M059J (cell line): Measurements from ENCODE around the gene MAPK6. TPM values are rescaled to one million over a fixed set of nuclear protein-coding genes. Genes with fewer than 3 reads are reported as not detected.

Source experiments
- DNase-seq: peaks from one replicate; pipeline ENCODE4 v3.0.0-alpha.2; 2012; ENCODE audit warnings: low read depth
- total RNA-seq: library from RNA; depleted of rRNA; stranded (reverse); fragments of >200 nt; shearing (Covaris generic); gene quantifications from 2 replicates; pipeline ENCODE4 v1.2.3, GENCODE V29; 2014; rRNA removed

The MAPK6 gene
- total RNA-seq, 1 experiment from 2014 or later, result 71.6 TPM

DNA sequence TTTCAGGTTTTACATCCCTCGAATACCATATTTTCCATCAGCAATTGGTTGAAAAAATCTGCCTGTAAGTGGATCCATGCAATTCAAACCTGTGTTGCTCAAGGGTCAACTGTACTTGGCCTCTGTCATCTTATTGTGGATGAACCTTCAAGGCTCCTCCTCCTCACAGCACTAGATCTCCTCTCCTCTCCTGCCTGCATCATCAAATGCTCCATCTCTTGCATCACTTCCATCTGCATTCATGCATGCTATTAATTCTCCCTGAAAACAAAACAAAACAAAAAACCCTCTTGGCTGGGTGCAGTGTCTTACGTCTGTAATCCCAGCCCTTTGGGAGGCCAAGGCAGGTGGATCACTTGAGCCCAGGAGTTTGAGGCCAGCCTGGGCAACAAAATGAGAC is 83.4 kb downstream of the MAPK6 start:
- peak; percentile 91 for DNase-seq

DNA sequence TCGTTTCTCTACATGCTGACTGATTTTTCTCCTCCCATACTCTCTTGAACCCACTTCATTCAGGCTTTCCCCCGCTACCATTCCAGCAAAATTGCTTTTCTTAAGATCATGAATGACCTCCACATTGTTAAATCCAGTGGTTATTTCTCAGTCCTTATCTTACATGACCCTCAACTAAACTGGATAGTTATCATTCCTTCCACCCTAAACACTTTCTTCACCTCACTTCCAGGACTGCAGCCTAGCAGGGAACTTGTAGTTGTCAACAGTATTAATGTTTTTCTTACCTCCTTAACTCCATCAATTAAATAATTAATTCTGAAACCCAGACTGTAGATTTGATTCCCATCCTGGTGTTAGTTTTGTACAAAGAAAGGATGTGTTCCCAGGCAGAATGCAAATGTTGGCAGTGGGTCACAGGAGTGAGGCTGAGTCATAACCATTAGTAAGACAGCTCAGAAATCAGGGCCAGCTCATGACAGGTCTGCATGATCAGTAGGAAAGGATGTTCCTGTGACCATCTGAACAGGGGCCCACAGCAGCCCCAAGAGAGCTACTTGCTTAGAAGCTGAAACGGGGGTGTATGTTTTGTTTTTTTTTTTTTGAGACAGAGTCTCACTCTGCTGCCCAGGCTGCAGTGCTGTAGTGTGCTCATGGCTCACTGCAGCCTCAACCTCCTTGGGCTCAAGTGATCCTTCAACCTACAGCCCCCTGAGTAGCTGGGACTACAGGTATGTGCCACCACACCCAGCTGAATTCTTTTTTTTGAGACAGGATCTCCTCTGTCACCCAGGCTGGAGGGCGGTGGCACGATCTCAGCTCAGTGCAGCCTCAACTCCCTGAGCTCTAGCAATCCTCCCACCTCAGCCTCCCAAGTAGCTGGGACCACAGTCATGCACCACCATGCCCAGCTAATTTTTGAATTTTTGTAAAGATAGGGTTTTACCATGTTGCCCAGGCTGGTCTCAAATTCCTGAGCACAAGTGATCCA is 84.5 kb downstream of the MAPK6 start:
- DNase-seq, result peak; percentile 95

- DNase-seq, result no peak
These were observed 85.5 kb downstream of the MAPK6 start for GRCh38 chr15:52104532-52105004.

DNA sequence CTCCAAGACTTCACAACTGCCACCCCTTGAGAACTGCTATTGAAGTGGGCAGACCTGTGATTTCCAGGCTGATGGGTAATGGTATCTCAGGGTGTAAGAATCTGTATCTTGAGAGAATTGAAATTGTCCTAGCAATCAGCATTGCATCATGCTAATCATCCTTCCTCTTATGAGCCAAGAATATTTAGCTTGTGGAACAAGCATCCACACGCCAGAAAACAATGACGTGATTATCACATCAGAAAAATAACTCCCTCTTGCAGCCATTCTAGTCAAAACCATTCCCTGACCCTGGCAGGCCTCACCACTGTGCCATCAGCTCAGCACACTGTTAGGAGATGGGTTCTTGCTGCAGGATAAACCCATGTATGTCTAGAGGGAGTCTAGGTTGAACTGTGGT is 86.8 kb downstream of the MAPK6 start:
- DNase-seq, result no peak

DNA sequence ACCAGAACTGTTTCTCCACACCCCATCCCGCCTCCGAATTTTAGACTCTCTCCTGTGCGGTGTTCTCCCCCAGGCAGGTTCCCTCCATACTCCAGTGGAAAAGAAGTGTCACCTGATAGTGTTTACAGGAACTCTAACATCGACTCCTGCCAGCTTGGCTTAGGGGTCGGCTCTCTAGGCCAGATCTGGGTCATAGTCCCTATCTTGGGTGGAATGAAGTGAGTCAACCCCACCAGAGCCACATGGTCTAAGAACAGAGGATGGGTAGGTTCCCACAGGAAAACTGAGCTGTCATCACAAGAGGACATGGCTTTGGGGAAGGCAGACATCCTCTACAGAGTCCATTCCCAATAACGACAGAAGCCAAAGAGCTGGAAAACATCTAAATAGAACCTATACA is 87.6 kb downstream of the MAPK6 start:
- DNase-seq, result no peak

GRCh38 chr15:52107238-52107637 is 88.2 kb downstream of the MAPK6 start:
- no peak for DNase-seq

GRCh38 chr15:52109559-52110451 is 90.8 kb downstream of the MAPK6 start:
- DNase-seq, result no peak

GRCh38 chr15:52111517-52112202 is 92.6 kb downstream of the MAPK6 start:
- no peak for DNase-seq

DNA sequence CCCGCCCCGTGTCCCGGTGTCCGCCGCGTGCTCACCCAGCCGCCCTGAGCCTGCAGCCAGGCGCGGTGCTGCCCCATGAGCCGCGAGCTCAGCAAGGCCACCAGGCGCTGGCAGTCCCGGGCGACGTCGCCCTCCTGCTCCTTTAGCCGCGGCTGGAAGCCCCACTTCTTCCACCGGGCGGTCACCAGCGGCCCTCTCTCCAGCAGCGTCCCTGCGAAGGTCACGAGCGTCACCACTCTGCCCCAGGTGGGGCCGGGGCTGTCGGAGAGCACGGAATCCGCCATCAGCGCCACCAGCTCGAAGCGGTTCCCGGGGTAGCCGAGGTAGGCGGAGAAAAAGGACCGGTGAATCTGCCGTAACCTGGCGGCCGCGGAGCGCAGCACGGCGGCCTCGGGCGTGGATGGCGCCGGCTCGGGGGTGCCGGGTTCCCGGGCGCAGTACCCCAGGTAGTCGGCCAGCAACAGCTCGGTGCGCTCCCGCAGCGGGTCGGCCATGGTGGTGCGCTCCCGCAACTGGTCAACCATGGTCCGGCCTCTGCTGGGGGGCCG is 93.3 kb downstream of the MAPK6 start:
- no peak for DNase-seq

- DNase-seq, result no peak
These were observed 94.2 kb downstream of the MAPK6 start for GRCh38 chr15:52113235-52113634.

GRCh38 chr15:52113708-52114107 is 94.7 kb downstream of the MAPK6 start:
- DNase-seq, result no peak

- no peak for DNase-seq
These were observed 95.4 kb downstream of the MAPK6 start for GRCh38 chr15:52114261-52115055.

DNA sequence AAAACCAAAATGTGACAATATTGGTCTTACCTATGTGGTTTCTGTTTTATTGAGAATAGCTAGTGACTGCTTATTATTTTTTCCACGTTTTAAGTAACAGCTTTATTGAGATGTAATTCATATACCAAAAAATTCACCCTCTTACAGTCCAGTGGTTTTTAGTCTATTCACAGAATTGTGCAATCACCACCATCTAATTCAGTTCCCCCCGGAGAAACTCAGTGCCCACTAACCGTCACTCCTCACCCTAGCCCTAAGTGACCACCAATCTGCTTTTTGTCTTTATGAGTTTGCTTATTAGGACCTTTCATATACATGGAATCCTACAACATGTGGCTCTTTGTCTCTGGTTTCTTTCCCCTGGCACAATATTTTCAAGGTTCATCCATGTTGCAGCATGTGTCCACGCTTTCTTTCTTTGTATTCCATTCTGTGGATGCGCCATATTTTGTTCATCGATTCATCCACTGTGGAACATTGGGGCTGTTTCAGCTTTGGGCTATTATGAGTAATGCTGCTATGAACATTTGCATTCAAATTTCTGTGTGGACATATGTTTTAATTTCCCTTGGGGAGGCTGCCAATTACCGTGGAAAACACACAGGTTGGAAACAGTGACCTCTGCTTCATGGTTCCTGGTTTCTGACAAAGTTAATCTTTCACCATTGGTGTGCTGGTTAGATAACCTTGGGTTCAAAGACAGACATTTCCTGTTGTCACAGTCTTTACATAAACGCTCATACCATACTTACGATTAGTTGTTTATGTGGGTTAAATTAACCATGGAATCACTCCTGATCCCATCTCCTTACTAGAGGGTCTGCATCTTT is 96.8 kb downstream of the MAPK6 start:
- no peak for DNase-seq

Other genes with a start within 250 kb of the MAPK6 start
- 32.3 and 50.0 TPM in 2 replicates for gene TMOD3, start 189.6 kb upstream of the MAPK6 start, total RNA-seq
- gene LEO1, start 47.4 kb upstream of the MAPK6 start, total RNA-seq, result 24.2 and 33.4 TPM in 2 replicates
- not detected in 2 replicates for gene BCL2L10, start 93.6 kb downstream of the MAPK6 start, total RNA-seq
- gene GNB5, start 172.2 kb downstream of the MAPK6 start, total RNA-seq, result 37.8 and 47.5 TPM in 2 replicates